HepG2 (cell line): ENCODE data around the gene CDH22. TPM values are rescaled to one million over a fixed set of nuclear protein-coding genes. Genes with fewer than 3 reads are reported as not detected.

Experiments
- ATAC-seq: fragments of 200-7000 bp; cut with Tn5 transposase; 3 replicates; pipeline ENCODE4 v1.9.1; 2020; ENCODE audit warnings: mild to moderate bottlenecking, moderate library complexity
- BruUV-seq: library from RNA; stranded (reverse); fragments of 400-500 nt; replicated peaks from 2 replicates; lab custom pipeline; 2021; lab: Mats Ljungman, UMichigan
- CTCF ChIA-PET: fragments of 300-600 bp; formaldehyde crosslinking; extraction: SDS; loops from one replicate; lab custom pipeline; 2021; ENCODE audit warnings: low total read pairs, inconsistent platforms, low intra/inter-chr PET ratio; lab: Yijun Ruan, JAX
- POLR2A ChIA-PET: fragments of 350-600 bp; sonication (Branson Sonifier 250); formaldehyde crosslinking; loops from one replicate; lab custom pipeline; 2020; ENCODE audit warnings: antibody characterized with exemption, inconsistent platforms; lab: Yijun Ruan, JAX
- DNase-seq: peaks from one replicate; pipeline ENCODE4 v3.0.0-alpha.2; 2015; ENCODE audit warnings: low spot score
- FAIRE-seq: peaks from 3 replicates; lab custom pipeline; 2011; peaks lifted over from hg19 to GRCh38; lab: Jason Lieb, UNC
- H2AFZ ChIP-seq: one replicate; pipeline ENCODE4 v1.6.1; 2011; ENCODE audit warnings: low read length, inconsistent platforms
- H3K27ac ChIP-seq: fragments of 300-600 bp; 3 replicates; pipeline ENCODE4 v1.8.0; 2011; ENCODE audit warnings: mixed run types, mild to moderate bottlenecking, mixed read lengths, low read length, inconsistent platforms; ENCODE audit not compliant: insufficient read depth; ENCODE audit errors: extremely low read length
- H3K27me3 ChIP-seq, 2 experiments: fragments of 200-600 bp in 1 of 2; 2 replicates in 1 of 2; 3 replicates in 1 of 2; pipeline versions ENCODE4 v1.6.0 to v1.8.0; 2011; ENCODE audit warnings: low read length in 2 of 2, mild to moderate bottlenecking in 2 of 2, moderate library complexity in 2 of 2, inconsistent platforms in 1 of 2; ENCODE audit not compliant: insufficient read depth in 2 of 2, control insufficient read depth in 1 of 2
- H3K36me3 ChIP-seq, 2 experiments: fragments of 200-600 bp in 1 of 2; replicated peaks in 1 of 2; 2 replicates in 1 of 2; 3 replicates in 1 of 2; pipeline versions ENCODE4 v1.5.1 to v1.8.0; 2011; ENCODE audit warnings: low read length in 2 of 2, inconsistent platforms in 1 of 2; ENCODE audit not compliant: insufficient read depth in 2 of 2, control insufficient read depth in 1 of 2
- H3K4me1 ChIP-seq: 2 replicates; pipeline ENCODE4 v1.5.1; 2012; ENCODE audit warnings: low read length, inconsistent platforms; ENCODE audit not compliant: insufficient read depth
- H3K4me2 ChIP-seq: 2 replicates; pipeline ENCODE4 v1.6.0; 2011; ENCODE audit warnings: low read depth, low read length, inconsistent platforms
- H3K4me3 ChIP-seq, 3 experiments: fragments of 200-600 bp in 1 of 3; sonication (generic), shearing (Covaris generic) in 1 of 3; replicated peaks in 1 of 3; 2 replicates each; pipeline ENCODE4 v1.5.1; 2011 to 2016; ENCODE audit warnings: low read length in 3 of 3, inconsistent platforms in 2 of 3, low read depth in 2 of 3, mild to moderate bottlenecking in 2 of 3, control low read depth in 1 of 3, mixed read lengths in 1 of 3; ENCODE audit not compliant: insufficient read depth in 1 of 3
- H3K79me2 ChIP-seq: one replicate; pipeline ENCODE4 v1.6.1; 2011; ENCODE audit warnings: low read length, inconsistent platforms; ENCODE audit not compliant: insufficient read depth
- H3K9ac ChIP-seq: 2 replicates; pipeline ENCODE4 v1.6.0; 2011; ENCODE audit warnings: mild to moderate bottlenecking, low read depth, low read length, inconsistent platforms; ENCODE audit not compliant: insufficient read depth
- H3K9me3 ChIP-seq: 2 replicates; pipeline ENCODE4 v1.5.1; 2012; ENCODE audit warnings: mild to moderate bottlenecking, low read length
- H4K20me1 ChIP-seq: 2 replicates; pipeline ENCODE4 v1.6.0; 2011; ENCODE audit warnings: inconsistent platforms, mild to moderate bottlenecking, low read length, moderate library complexity; ENCODE audit not compliant: insufficient read depth
- DMAP1 ChIP-seq: IDR thresholded peaks from 2 replicates; pipeline ENCODE4 v1.6.1; 2016
- DMTF1 ChIP-seq: sonication (generic); formaldehyde crosslinking; IDR thresholded peaks from 2 replicates; pipeline ENCODE4 v1.4.0; 2020; ENCODE audit warnings: mild to moderate bottlenecking, missing genetic modification reagents
- FIP1L1 ChIP-seq: fragments of 200-400 bp; formaldehyde crosslinking; IDR thresholded peaks from 2 replicates; pipeline ENCODE4 v1.6.1; 2018; ENCODE audit warnings: low read depth, mild to moderate bottlenecking, low read length, moderate library complexity, borderline replicate concordance; ENCODE audit not compliant: insufficient read depth
- JDP2 ChIP-seq: sonication (generic); formaldehyde crosslinking; IDR thresholded peaks from 2 replicates; pipeline ENCODE4 v1.8.1; 2022; ENCODE audit warnings: missing genetic modification reagents, borderline replicate concordance
- KLF16 ChIP-seq, 2 experiments: sonication (generic) in 1 of 2; formaldehyde crosslinking in 1 of 2; IDR thresholded peaks; 2 replicates each; pipeline versions ENCODE4 v1.6.1 to v1.8.0; 2016 to 2023; ENCODE audit warnings: missing genetic modification reagents in 2 of 2, missing compliant biosample characterization in 1 of 2
- TOE1 ChIP-seq: sonication (generic); formaldehyde crosslinking; IDR thresholded peaks from 2 replicates; pipeline ENCODE4 v1.4.0; 2020; ENCODE audit warnings: mild to moderate bottlenecking, missing genetic modification reagents
- ZNF614 ChIP-seq: IDR thresholded peaks from 2 replicates; pipeline ENCODE4 v1.6.1; 2018; ENCODE audit warnings: missing biosample characterization, missing genetic modification reagents, inconsistent platforms, borderline replicate concordance
- ZNF629 ChIP-seq: sonication (generic); formaldehyde crosslinking; conservative IDR thresholded peaks from 2 replicates; pipeline ENCODE4 v1.5.0; 2020; ENCODE audit warnings: missing genetic modification reagents
- WGBS: methylation state at CpG from one replicate; pipeline ENCODE4 v1.1.6; 2017; ENCODE audit warnings: low lambda C conversion rate; 5-methylcytosine and 5-hydroxymethylcytosine counted together
- in situ Hi-C: cut with HindIII; loops from 2 replicates; pipeline ENCODE4 v1.10.0; 2017; ENCODE audit warnings: low pct_unique_long_range_greater_than_20kb; ENCODE audit not compliant: extremely low pct_ligation_motif_present
- intact Hi-C: fragments of 100-400 bp; cut with micrococcal nuclease; formaldehyde crosslinking; loops from one replicate; pipeline ENCODE4 v1.10.0; 2022; ENCODE audit not compliant: unreplicated experiment
- polyA plus RNA-seq, 8 experiments: library from polyadenylated mRNA; depleted of rRNA in 3 of 8; stranded (reverse) in 7 of 8; unstranded in 1 of 8; fragments of >200 nt; fragmentation: Illumina TruSeq in 4 of 8; extraction: Trizol in 4 of 8; gene quantifications; 2 replicates each; pipeline versions ENCODE4 v1.2.1 to v1.2.3, GENCODE V29; 2011 to 2016; ENCODE audit warnings: low read depth in 4 of 8, missing spikeins in 1 of 8, mixed read lengths in 1 of 8; ENCODE audit not compliant: insufficient read depth in 1 of 8
- total RNA-seq, 5 experiments: library from RNA; depleted of rRNA; stranded (reverse); fragments of >200 nt; fragmentation: Illumina TruSeq; extraction: Trizol; gene quantifications; 2 replicates each; pipeline ENCODE4 v1.2.3, GENCODE V29; 2016; ENCODE audit warnings: low read depth in 1 of 5
- TF ChIP-seq, protein P1 (sequence below): sonication (generic); formaldehyde crosslinking; IDR thresholded peaks from 2 replicates; pipeline ENCODE4 v1.4.0; 2020; ENCODE audit warnings: missing genetic modification reagents

Gene CDH22
- total and polyA plus RNA-seq, 2 of the 13 experiments (the other 11 are each of a cell fraction or from before 2014, with no cell fraction given), result not detected

DNA sequence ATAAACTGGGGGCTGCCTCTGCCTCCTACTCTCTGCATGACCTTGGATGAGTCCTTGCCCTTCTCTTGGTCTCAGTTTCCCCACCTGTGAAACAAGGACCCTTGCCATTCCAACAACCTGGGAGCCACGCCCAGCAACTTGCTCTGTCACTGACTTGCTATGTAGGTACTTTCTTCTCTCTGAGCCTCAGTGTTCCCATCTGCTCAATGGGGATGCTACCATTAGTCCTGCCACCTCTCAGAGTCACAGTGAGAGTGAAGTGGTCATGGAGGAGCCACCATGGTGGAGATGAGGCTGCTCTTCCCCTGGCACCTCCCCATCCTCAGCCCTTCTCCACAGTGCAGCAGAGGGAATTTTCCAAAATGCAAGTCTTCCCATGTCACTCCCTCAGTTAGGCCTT is 70.6 kb downstream of the CDH22 start:
- WGBS, result 0% methylated on average over 1 of the region's 1 CpG
- TF ChIP-seq KLF16 (CRISPR knock-in tag; IDR thresholded peaks at IDR 0.05) (no peak), JDP2 (no peak), DMTF1 (CRISPR knock-in tag) (no peak), DMAP1 (no peak), TOE1 (no peak), FIP1L1 (no peak), ZNF629 (CRISPR knock-in tag) (peak; percentile 87), ZNF614 (CRISPR knock-in tag) (no peak)
- TF ChIP-seq, protein P1, sequence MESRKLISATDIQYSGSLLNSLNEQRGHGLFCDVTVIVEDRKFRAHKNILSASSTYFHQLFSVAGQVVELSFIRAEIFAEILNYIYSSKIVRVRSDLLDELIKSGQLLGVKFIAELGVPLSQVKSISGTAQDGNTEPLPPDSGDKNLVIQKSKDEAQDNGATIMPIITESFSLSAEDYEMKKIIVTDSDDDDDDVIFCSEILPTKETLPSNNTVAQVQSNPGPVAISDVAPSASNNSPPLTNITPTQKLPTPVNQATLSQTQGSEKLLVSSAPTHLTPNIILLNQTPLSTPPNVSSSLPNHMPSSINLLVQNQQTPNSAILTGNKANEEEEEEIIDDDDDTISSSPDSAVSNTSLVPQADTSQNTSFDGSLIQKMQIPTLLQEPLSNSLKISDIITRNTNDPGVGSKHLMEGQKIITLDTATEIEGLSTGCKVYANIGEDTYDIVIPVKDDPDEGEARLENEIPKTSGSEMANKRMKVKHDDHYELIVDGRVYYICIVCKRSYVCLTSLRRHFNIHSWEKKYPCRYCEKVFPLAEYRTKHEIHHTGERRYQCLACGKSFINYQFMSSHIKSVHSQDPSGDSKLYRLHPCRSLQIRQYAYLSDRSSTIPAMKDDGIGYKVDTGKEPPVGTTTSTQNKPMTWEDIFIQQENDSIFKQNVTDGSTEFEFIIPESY (CRISPR knock-in tag), result no peak
- TF ChIP-seq, all 625 proteins: peak for 1
- Histone ChIP-seq H3K27ac (no peak overlapping the region), H3K36me3 (no peaks in the 10 kb centered on the region), H4K20me1 (no peaks in the 10 kb centered on the region), H3K4me3 (no peak overlapping the region), H2AFZ (no peak overlapping the region), H3K27me3 (peaks cover 0 to 5% of the 10 kb centered on the region in 2 experiments; a peak in 2 of 5 replicates), H3K4me1 (no peaks in the 10 kb centered on the region), H3K9ac (no peak overlapping the region), H3K9me3 (no peaks in the 10 kb centered on the region), H3K4me2 (no peak overlapping the region), H3K79me2 (no peaks in the 10 kb centered on the region)
- no TSS peak for BruUV-seq
- ChIA-PET CTCF (no interaction called here), POLR2A (no interaction called here)
- ATAC-seq (no peak), FAIRE-seq (no peak), DNase-seq (no peak)
- in situ Hi-C loops, result no loop called here
- intact Hi-C loops, result no loop called here
